GM21423 (cell line): ENCODE measurements around the gene IL12RB1.

Experiments
- ATAC-seq: cut with Tn5 transposase; IDR thresholded peaks from one replicate; pipeline ENCODE4 v1.9.1; 2021; ENCODE audit warnings: mild to moderate bottlenecking, moderate library complexity; ENCODE audit not compliant: unreplicated experiment

IL12RB1 gene

GRCh38 chr19:18086590-18087138, at the start of gene IL12RB1:
Gene IL12RB1 (minus strand): TSS chr19:18086934. CDS start chr19:18086823, 111 bp downstream.
- no peak for ATAC-seq

DNA sequence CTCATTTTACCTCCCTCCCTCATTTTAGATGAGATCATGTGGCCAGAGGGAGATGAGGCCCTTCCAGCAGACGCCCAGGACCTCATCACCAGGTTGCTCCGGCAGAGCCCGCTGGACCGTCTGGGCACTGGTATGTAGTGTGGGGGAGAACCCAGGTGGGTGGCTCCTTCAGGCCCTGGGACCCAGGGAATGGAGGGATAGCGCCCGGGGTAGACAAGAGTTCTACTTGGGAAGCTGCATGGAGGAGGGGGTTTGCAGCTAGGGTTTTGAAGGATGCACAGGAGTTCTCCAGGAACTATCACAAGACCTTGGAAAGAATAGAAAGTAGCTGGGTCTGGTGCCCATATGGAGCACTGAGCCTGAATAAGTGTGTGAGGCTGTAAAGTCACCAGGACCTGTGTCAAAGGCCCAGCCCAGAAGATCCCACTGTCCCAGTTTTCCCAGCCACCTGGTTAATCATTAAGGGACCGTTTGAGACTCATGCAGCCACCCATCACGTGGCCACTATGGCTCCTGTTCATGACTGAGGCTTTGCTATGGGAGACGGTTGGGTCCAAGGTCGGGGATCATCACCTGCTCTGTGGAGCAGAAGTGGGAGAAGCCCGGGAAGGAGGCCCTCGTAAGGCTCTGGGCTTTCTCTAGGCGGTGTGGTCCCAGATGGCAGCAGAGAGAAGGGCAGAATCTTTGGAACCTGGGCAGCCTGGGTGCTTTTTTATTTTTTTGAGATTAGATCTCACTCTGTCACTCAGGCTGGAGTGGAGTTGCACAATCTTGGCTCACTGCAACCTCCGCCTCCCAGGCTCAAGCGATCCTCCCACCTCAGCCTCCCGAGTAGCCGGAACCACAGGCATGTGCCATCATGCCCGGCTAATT, 49.2 kb upstream of the IL12RB1 start:
- no peak for ATAC-seq

GRCh38 chr19:18131841-18132596, 45.3 kb upstream of the IL12RB1 start:
- no peak for ATAC-seq

GRCh38 chr19:18130523-18131242, 43.9 kb upstream of the IL12RB1 start:
- ATAC-seq = no peak

- no peak for ATAC-seq
These were observed 42.1 kb upstream of the IL12RB1 start for GRCh38 chr19:18128805-18129204.

DNA sequence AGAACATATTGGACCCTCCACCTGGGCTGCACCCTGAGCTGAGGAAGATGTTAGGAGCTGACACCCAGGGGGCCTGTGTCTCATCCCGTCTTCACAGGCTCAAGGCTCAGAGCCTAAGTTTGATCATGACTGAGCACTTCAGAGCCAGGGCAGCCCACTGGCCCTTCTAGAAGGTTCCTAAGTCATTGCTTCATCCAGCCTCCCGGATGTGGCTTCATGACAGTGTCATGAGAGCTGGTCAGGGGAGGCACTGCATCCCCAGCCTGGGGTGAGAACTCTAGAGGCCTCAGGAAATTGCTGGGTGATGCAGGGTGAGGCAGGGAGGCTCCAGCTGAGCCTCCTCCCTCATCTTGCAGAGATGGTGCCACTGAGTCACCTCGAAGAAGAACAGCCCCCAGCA, 41.3 kb upstream of the IL12RB1 start:
- no peak for ATAC-seq

DNA sequence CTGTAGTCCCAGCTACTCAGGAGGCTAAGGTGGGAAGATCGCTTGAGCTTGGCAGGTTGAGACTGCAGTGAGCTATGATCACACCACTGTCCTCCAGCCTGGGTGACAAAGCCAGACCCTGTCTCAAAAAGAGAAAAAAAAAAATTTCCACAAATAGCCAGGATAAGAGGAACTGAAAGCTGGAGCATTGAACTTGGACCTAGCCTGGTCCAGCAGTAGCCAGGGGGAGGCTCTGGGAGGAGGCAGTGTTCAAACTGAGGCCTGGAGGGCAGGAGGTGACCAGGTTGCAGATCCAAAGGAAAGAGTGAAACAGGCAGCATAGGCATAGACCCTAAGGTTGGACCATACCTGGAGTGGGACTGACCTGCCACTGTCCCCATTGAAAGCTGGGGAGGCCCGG, 39.4 kb upstream of the IL12RB1 start:
- no peak for ATAC-seq

GRCh38 chr19:18123819-18124218, 37.1 kb upstream of the IL12RB1 start:
- no peak for ATAC-seq

GRCh38 chr19:18122860-18123795, 36.4 kb upstream of the IL12RB1 start:
- no peak for ATAC-seq

DNA sequence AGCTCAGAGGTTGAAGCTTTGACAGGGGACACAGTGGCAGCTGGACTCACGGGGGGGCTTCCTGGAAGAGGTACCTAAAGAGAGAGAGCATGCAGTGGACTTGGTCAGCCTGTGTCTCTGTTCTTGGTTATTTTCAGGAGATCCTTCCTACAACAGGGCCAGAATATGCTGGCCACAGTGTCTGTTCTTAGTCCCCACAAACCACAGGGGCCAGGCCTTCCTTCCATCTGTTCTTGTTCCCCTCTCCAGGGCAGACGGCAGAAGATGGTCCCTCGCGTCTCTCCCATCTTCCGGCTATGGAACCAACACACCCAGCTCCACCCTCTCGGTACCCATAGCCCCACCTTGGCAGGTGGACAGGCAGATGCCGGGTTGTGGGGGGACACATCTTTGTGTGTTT, 35.7 kb upstream of the IL12RB1 start:
- no peak for ATAC-seq

- no peak for ATAC-seq
These were observed 34.4 kb upstream of the IL12RB1 start for GRCh38 chr19:18121166-18121565.

DNA sequence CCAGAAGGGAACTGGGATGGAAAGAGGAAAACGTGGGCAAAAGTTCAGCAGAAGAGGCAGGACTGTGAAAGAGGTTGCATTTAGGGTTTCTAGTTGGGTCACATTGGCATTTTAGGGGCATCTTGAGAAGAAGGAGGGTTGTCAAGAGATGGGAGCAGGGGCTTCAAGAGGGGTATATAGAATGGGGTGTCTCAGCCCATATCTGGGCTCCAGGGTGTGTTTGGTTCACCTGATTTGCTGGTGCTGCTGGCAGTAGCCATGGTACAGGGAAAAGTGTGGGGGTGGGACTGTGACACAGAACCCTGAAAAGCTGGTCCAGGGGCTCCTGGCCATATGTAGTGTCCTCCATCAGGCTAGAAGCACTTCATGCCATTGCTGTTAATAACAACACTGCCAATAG, 33.4 kb upstream of the IL12RB1 start:
- ATAC-seq = no peak

GRCh38 chr19:18119717-18120105, 33.0 kb upstream of the IL12RB1 start:
- no peak for ATAC-seq

DNA sequence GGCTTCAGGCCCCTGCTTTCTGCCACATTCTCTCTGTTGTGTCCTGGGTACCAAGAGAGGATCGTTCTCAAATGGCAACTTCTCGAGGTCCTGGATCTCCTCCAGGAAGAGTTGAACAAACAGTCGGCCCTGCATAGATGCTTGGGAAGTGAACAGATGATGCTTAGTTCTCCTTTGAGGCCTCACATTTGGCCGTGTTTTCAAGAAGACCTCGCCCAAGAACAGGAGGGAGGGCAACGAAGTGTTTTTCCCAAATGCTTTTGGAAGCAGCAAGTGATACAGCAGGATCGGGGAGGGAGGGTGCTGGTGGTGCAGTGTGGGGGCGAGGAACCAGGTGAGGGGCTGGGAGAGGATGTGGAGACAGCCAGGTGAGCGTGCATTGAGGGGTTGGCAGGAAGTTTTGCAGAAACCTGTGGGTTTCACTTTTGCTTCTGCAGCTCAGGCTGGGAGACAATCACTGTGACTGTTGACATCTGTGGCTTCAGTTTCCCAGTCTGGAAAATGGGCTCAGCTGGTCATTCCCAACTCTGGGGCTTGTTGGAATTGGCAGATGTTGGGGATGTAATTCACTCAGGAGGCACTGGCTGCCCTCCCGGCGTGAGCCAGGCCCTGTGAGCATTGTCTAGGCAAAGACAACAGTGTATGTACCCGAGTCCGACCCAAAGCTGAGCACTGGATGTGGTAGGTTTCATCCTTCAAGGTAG, 32.4 kb upstream of the IL12RB1 start:
- ATAC-seq = no peak

DNA sequence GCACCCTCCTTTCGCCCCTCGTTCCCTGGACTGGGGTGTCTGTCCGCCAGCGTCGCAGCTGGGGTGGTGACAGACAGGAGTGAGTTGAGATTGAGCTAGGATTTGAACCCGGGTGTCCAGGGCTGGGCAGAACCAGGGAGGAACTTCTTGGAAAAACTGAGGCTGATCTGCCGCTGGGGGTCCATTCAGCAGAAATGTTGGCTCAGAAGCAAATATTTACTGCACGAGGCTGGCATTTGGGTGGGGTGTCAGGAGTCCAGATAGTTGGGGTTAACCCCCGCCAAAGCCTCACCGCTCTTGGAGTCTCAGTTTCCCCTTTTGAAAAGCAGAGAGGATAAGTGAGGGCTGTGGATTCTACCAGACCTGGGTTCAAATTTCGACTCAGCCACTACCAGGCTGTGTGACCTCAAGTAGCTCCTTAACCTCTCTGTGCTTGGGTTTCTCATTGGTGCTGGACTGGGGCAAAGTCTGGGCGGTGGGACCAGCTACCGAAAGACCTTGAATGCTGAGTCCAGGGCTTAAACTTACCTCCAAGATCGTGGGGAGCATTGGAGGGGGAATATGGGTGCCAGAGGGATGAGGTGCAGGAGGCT, 31.8 kb upstream of the IL12RB1 start:
- no peak for ATAC-seq

DNA sequence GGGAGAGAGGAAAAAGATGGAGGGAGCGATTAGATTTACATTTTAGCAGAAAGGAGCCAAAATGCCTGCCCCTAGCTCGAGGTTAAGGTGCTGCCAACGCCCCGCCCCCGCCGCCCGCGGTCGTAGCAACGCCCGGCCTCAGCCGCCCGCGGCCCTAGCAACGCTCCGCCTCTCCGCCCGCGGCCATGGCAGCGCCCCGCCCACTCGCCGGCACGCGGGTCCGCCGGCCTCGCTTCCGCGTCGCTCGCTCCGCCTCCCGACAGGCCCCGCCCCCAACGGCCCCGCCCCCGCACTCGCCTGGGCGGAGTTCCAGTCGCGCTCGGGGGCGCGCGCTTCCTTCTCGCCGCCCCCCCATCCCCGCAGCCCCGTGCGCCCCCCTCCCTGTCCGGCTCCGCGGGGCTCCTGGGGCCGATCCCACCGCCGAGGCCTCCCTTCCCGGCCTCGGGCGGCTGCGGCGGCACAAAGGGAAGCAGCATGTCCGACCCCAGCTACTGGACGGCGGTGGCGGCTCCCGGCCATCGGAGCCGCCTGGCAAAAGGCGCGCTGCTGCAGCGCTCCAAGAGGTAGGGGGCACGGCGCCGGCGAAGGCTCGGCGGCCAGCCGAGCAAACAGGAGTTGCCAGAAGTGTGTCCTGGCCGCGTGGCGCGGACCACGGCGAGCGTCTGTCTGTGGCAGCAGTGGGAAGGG, 31.1 kb upstream of the IL12RB1 start:
- peak; percentile 87 for ATAC-seq

DNA sequence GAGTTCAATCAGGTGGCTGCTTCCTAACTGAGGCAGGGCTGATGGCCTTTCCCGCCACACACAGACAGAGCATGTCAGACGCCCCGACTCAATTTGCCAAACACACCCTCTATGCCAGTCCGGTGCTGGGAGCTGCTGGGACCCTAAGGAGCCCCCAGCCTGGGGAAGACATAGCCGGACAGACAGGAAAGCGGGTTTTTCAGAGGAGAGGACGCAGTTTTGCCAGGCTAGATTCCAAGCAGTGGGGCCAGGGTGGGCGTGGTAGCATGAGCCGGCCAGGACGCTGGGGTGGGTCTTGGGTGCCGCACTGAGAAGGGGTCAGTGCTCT, 30.6 kb upstream of the IL12RB1 start:
- ATAC-seq = no peak

DNA sequence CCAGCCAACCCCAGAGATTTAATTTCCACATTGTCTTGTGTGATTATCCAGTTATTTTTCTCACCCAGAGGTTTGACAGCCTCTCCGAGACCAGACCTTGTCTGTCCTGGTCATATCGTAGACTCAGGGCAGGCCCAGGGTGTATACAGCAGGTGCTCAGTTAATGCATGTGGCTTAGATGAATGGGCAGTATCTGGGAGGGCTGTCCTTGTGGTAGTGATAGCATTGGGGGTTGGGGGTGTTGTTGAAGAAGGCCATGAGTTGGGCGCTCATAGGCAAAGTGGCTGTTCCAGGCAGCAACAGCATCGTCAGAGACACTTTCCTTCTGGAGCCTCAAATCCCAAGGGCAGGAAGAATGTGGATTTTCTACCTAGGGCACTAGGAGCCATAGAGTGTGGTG, 27.7 kb upstream of the IL12RB1 start:
- no peak for ATAC-seq

GRCh38 chr19:18113827-18114226, 27.1 kb upstream of the IL12RB1 start:
- ATAC-seq = no peak
